T-cell (primary cell): Measurements from ENCODE around the gene TSC22D3. TPM values are rescaled to one million over a fixed set of nuclear protein-coding genes. Genes with fewer than 3 reads are reported as not detected.
A peak's percentile ranks its signal among the peaks of the same experiment; 100 is the strongest.

ENCODE experiments used
- ATAC-seq, 4 experiments: fragments of 200-7000 bp in 3 of 4; fragments of 150-1000 bp in 1 of 4; cut with Tn5 transposase; replicated peaks in 1 of 4; 1 replicate in 3 of 4; 2 replicates in 1 of 4; pipeline ENCODE4 v1.10.0; 2021; ENCODE audit warnings: moderate library complexity in 3 of 4, mild to moderate bottlenecking in 2 of 4, moderate number of reproducible peaks in 1 of 4
- CTCF ChIA-PET, 2 donors: fragments of 300-600 bp; sonication (Branson Sonifier 250); formaldehyde crosslinking; loops; one replicate each; lab custom pipeline; 2022; ENCODE audit warnings: antibody characterized with exemption in 2 of 2; lab: Charles Lee
- POLR2A ChIA-PET, 2 donors: fragments of 300-600 bp; sonication (Branson Sonifier 250); formaldehyde crosslinking; loops; one replicate each; lab custom pipeline; 2022; ENCODE audit warnings: antibody characterized with exemption in 2 of 2; lab: Charles Lee
- DNase-seq, 35 experiments: peaks; one replicate each; pipeline versions ENCODE4 v3.0.0 to v3.0.0-alpha.2; 2013 to 2023
- H3K27ac ChIP-seq: one replicate; pipeline ENCODE4 v1.5.1; 2013; ENCODE audit warnings: low read length
- H3K27me3 ChIP-seq, 2 experiments: replicated peaks in 1 of 2; 1 replicate in 1 of 2; 2 replicates in 1 of 2; pipeline versions ENCODE4 v1.6.1 to v1.7.0; 2013; ENCODE audit warnings: low read length in 1 of 2, mixed read lengths in 1 of 2; ENCODE audit not compliant: control insufficient read depth in 2 of 2, insufficient read depth in 2 of 2; ENCODE audit errors: extremely low read depth in 1 of 2
- H3K36me3 ChIP-seq, 2 donors: 1 replicate in 1 of 2; 2 replicates in 1 of 2; pipeline versions ENCODE4 v1.6.1 to v1.7.0; 2013; ENCODE audit warnings: low read length in 1 of 2; ENCODE audit not compliant: control insufficient read depth in 2 of 2, insufficient read depth in 1 of 2; ENCODE audit errors: extremely low read depth in 1 of 2
- H3K4me1 ChIP-seq, 2 experiments: 1 replicate in 1 of 2; 2 replicates in 1 of 2; pipeline versions ENCODE4 v1.6.1 to v1.7.0; 2013; ENCODE audit warnings: low read length in 2 of 2, mixed read lengths in 1 of 2; ENCODE audit not compliant: insufficient read depth in 2 of 2, control insufficient read depth in 1 of 2; ENCODE audit errors: extremely low read depth in 1 of 2
- H3K4me3 ChIP-seq, 2 donors: 1 replicate in 1 of 2; 2 replicates in 1 of 2; pipeline versions ENCODE4 v1.5.1 to v1.7.0; 2013; ENCODE audit warnings: mild to moderate bottlenecking in 2 of 2, low read length in 1 of 2, moderate library complexity in 1 of 2; ENCODE audit not compliant: control insufficient read depth in 1 of 2; ENCODE audit errors: extremely low read depth in 1 of 2
- H3K9me3 ChIP-seq: 2 replicates; pipeline ENCODE4 v1.7.0; 2013
- H3K27ac Mint-ChIP-seq, 2 donors: one replicate each; pipeline ENCODE4 v1.8.0; 2020 to 2021; ENCODE audit warnings: mild to moderate bottlenecking in 2 of 2, mixed read lengths in 2 of 2
- H3K27me3 Mint-ChIP-seq, 2 donors: one replicate each; pipeline ENCODE4 v1.8.0; 2021 to 2022; ENCODE audit warnings: mixed read lengths in 2 of 2
- H3K36me3 Mint-ChIP-seq: one replicate; pipeline ENCODE4 v1.8.0; 2021; ENCODE audit warnings: mixed read lengths
- H3K4me1 Mint-ChIP-seq, 3 donors: one replicate each; pipeline ENCODE4 v1.8.0; 2020 to 2022; ENCODE audit warnings: mixed read lengths in 3 of 3, mild to moderate bottlenecking in 1 of 3
- H3K4me3 Mint-ChIP-seq, 3 donors: one replicate each; pipeline ENCODE4 v1.8.0; 2020 to 2022; ENCODE audit warnings: mild to moderate bottlenecking in 3 of 3, mixed read lengths in 3 of 3, moderate library complexity in 3 of 3
- H3K9me3 Mint-ChIP-seq, 3 donors: one replicate each; pipeline ENCODE4 v1.8.0; 2020 to 2022; ENCODE audit warnings: mixed read lengths in 3 of 3
- WGBS: methylation state at CpG from one replicate; pipeline ENCODE4 v1.1.5; 2013; ENCODE audit warnings: missing lambda C conversion rate; ENCODE audit not compliant: insufficient coverage; 5-methylcytosine and 5-hydroxymethylcytosine counted together
- total RNA-seq, 35 experiments: library from RNA in 6 of 35; stranded (reverse) in 6 of 35; fragments of 120-200 nt in 1 of 35; gene quantifications; one replicate each; pipeline versions ENCODE4 v1.2.1 to v1.2.4 and lab custom pipeline; 2013 to 2026

TSC22D3 gene
- total RNA-seq, 5 donors from 2014 or later (not counting 1 experiment from before 2014, with no cell fraction given): 202 to 2,593 (median 248) TPM

GRCh38 chrX:107725761-107726555, 49.6 kb downstream of the TSC22D3 start:
- CTCF ChIA-PET: no interaction called here
- POLR2A ChIA-PET: interaction anchor here (0.6 to 1.3 kb wide), 2 partner anchors 8 to 65 kb away, joined by 3 to 4 read pairs; no protein-coding TSS in a partner anchor
- Mint-ChIP-seq H3K27me3 (peaks cover 0 to 5% of the 10 kb centered on the region in 2 donors), H3K4me3 (no peak overlapping the region), H3K27ac (no peak overlapping the region), H3K4me1 (peaks cover 0 to 10% (median 4%) of the 10 kb centered on the region in 3 donors), H3K9me3 (no peaks in the 10 kb centered on the region), H3K36me3 (no peaks in the 10 kb centered on the region)
- Histone ChIP-seq H3K4me1 (no peaks in the 10 kb centered on the region), H3K4me3 (no peak overlapping the region), H3K36me3 (no peaks in the 10 kb centered on the region), H3K27me3 (no peaks in the 10 kb centered on the region), H3K9me3 (no peaks in the 10 kb centered on the region), H3K27ac (no peak overlapping the region)
- ATAC-seq (no peak), DNase-seq (no peak)
- WGBS: no CpG with 5 or more reads among the region's 9 CpGs

DNA sequence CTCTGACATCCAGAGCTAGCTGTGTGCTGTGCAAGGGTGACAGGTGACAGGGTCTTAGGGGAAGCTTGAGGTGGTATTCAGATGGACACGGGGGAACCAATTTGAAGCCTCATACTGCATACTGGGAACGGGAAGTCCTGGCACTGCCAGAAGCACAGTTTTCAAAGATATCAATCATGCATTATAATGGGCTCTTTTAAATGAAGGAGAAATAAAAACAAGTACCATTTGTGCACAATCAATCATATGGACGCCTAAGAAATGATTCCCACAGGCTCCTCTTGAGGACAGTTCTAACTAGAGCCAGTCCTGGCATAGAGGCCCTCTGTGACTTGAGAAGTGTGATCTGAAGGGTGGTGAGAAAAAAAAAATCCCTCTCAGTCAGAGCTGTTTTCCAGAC, 50.9 kb downstream of the TSC22D3 start:
- Mint-ChIP-seq H3K27me3 (peaks cover 0 to 5% of the 10 kb centered on the region in 2 donors), H3K4me3 (no peak overlapping the region), H3K27ac (no peak overlapping the region), H3K36me3 (no peaks in the 10 kb centered on the region), H3K9me3 (no peaks in the 10 kb centered on the region), H3K4me1 (peaks cover 0 to 10% (median 4%) of the 10 kb centered on the region in 3 donors)
- no peaks in the 10 kb centered on the region for H3K4me1 ChIP-seq
- ChIA-PET POLR2A (no interaction called here), CTCF (no interaction called here)
- peaks cover 0 to 2% of the 10 kb centered on the region in 2 donors for H3K36me3 ChIP-seq
- no CpG with 5 or more reads among the region's 3 CpGs for WGBS
- H3K4me3 ChIP-seq: no peak overlapping the region
- no peak overlapping the region for H3K27ac ChIP-seq
- ATAC-seq (no peak), DNase-seq (no peak)
- H3K9me3 ChIP-seq: no peaks in the 10 kb centered on the region
- no peaks in the 10 kb centered on the region for H3K27me3 ChIP-seq

GRCh38 chrX:107723511-107723910, 52.1 kb downstream of the TSC22D3 start:
- ATAC-seq (no peak), DNase-seq (no peak)
- Mint-ChIP-seq H3K27ac (no peak overlapping the region), H3K4me3 (no peak overlapping the region), H3K27me3 (peaks cover 0 to 8% of the 10 kb centered on the region in 2 donors), H3K4me1 (peaks cover 1 to 10% (median 4%) of the 10 kb centered on the region in 3 donors), H3K36me3 (no peaks in the 10 kb centered on the region), H3K9me3 (no peaks in the 10 kb centered on the region)
- ChIA-PET POLR2A (no interaction called here), CTCF (interaction anchor here in 1 of 2 donors (0.6 kb wide), 1 partner anchor 12 kb away, joined by 4 read pairs; no protein-coding TSS in a partner anchor)
- H3K4me3 ChIP-seq: no peak overlapping the region
- peaks cover 0 to 2% of the 10 kb centered on the region in 2 donors for H3K36me3 ChIP-seq
- H3K4me1 ChIP-seq: no peaks in the 10 kb centered on the region
- no peak overlapping the region for H3K27ac ChIP-seq
- WGBS: 75% methylated on average over 2 of the region's 4 CpGs
- no peaks in the 10 kb centered on the region for H3K27me3 ChIP-seq
- no peaks in the 10 kb centered on the region for H3K9me3 ChIP-seq

DNA sequence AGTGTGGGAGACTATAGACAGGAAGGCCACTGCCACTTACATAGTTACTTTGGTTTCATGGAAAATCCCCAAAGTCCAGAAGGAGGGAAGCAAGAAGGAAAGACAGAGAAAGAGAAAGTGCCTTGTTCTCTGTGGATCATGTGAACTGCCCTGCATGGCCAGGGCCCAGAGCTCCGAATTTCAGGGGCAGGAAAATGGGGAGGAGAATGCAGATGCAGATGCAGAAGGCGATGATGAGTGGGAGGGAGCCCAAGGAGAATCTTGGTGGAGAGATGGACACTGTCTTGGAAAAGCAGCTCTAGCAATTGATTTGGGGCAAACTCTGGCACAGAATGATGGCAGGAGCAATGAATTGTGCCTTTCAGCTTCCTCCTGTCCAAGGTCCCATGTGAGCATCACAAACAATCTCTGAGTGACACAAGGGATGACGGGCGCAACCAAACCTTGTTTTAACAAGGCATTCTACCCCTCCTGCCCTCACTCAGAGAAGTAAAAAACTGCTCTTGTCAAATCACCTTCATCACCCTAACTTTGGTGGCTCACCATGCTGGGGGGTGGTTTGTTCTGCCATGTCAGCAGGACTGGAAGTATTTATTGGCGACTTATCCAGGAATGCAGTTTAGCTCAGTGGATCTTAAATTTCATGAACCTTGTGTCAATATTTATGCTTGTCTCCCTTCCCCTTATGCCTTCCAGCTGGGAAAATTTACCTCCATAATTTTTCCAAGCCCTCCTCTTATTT, 53.5 kb downstream of the TSC22D3 start:
- Mint-ChIP-seq H3K4me3 (peak overlapping the region in 1 of 3 donors; percentile 13), H3K4me1 (peaks cover 15 to 23% (median 17%) of the 10 kb centered on the region in 3 donors), H3K9me3 (no peaks in the 10 kb centered on the region), H3K27me3 (peaks cover 0 to 13% of the 10 kb centered on the region in 2 donors), H3K36me3 (no peaks in the 10 kb centered on the region), H3K27ac (peak overlapping the region in 1 of 2 donors; percentile 3)
- Histone ChIP-seq H3K27ac (no peak overlapping the region), H3K36me3 (peaks cover 0 to 2% of the 10 kb centered on the region in 2 donors), H3K4me3 (no peak overlapping the region), H3K9me3 (no peaks in the 10 kb centered on the region), H3K27me3 (no peaks in the 10 kb centered on the region), H3K4me1 (peaks cover 6 to 13% of the 10 kb centered on the region in 2 experiments)
- ATAC-seq (no peak), DNase-seq (no peak)
- 80% methylated on average over 2 of the region's 5 CpGs for WGBS
- CTCF ChIA-PET: interaction anchor here in 1 of 2 donors (0.6 kb wide), 1 partner anchor 13 kb away, joined by 3 read pairs; no protein-coding TSS in a partner anchor
- POLR2A ChIA-PET: no interaction called here

DNA sequence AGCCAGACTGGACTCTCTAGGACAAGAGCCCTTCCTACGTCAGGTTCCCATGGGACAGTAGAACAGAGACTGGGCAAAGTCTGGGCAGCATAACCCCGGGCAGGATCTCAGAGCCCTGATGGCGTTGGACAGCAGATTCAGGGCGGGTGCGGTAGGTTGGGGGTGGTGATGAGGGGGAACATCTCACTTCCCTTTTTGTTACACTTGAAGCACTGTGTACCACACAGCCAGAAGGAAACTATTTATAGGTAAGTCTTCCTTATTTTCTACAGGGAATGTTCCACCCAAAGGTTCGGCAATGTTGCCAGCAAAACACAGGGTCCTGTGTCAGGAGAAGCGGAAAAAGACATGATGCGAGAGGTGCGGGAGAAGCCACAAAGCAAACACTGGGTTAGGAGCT, 54.3 kb downstream of the TSC22D3 start:
- H3K36me3 ChIP-seq: peaks cover 0 to 2% of the 10 kb centered on the region in 2 donors
- H3K4me3 Mint-ChIP-seq: no peak overlapping the region
- H3K27me3 ChIP-seq: no peaks in the 10 kb centered on the region
- peaks cover 6 to 14% of the 10 kb centered on the region in 2 experiments for H3K4me1 ChIP-seq
- peak in 1 of 35 experiments; percentile 16 for DNase-seq
- no peak overlapping the region for H3K27ac ChIP-seq
- POLR2A ChIA-PET: no interaction called here
- H3K27ac Mint-ChIP-seq: no peak overlapping the region
- WGBS: no CpG with 5 or more reads among the region's 9 CpGs
- no peaks in the 10 kb centered on the region for H3K9me3 Mint-ChIP-seq
- ATAC-seq: no peak
- H3K36me3 Mint-ChIP-seq: no peaks in the 10 kb centered on the region
- H3K4me3 ChIP-seq: no peak overlapping the region
- H3K4me1 Mint-ChIP-seq: peaks cover 17 to 26% (median 20%) of the 10 kb centered on the region in 3 donors
- peaks cover 0 to 13% of the 10 kb centered on the region in 2 donors for H3K27me3 Mint-ChIP-seq
- no peaks in the 10 kb centered on the region for H3K9me3 ChIP-seq
- CTCF ChIA-PET: interaction anchor here in 1 of 2 donors (0.6 kb wide), 1 partner anchor 13 kb away, joined by 3 read pairs; no protein-coding TSS in a partner anchor

DNA sequence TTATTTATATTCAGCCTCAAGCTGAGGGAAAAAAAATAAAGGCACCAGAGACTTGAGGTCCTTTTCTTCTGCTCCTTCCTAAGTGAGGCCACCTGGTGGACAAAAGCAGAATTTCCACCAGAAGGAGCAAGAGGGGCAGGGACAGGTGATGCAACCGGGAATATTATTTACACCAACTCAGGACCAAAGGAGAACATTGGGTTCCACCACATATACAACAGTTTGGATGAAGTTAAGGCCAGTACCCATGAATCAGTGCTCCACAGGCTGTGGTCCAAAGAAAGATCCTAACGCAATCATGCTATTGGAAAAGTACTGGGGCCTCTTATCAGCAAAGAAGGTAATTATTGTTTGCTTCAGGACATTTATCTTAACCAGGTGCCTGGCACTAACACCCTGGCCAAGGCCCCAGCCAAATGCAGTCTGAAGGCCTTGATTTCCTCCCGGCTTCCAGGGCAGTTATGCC, 57.4 kb downstream of the TSC22D3 start:
- Mint-ChIP-seq H3K27me3 (peaks cover 0 to 8% of the 10 kb centered on the region in 2 donors), H3K4me1 (peaks cover 39 to 48% (median 46%) of the 10 kb centered on the region in 3 donors), H3K36me3 (peaks cover 26% of the 10 kb centered on the region), H3K27ac (peak overlapping the region; percentile 94 to 100), H3K4me3 (peak overlapping the region; percentile 89 to 96 (median 95)), H3K9me3 (no peaks in the 10 kb centered on the region)
- no CpG with 5 or more reads among the region's 3 CpGs for WGBS
- no peaks in the 10 kb centered on the region for H3K27me3 ChIP-seq
- no peak for ATAC-seq
- H3K9me3 ChIP-seq: no peaks in the 10 kb centered on the region
- H3K4me1 ChIP-seq: peaks cover 8 to 39% of the 10 kb centered on the region in 2 experiments
- peak in 31 of 35 experiments; percentile 39 to 82 (median 60) for DNase-seq
- H3K4me3 ChIP-seq: peak overlapping the region in 1 of 2 donors; percentile 2
- peaks cover 6 to 29% of the 10 kb centered on the region in 2 donors for H3K36me3 ChIP-seq
- H3K27ac ChIP-seq: peak overlapping the region; percentile 99
- ChIA-PET POLR2A (interaction anchor here (1.0 to 11.8 kb wide), 7 partner anchors 9 to 58 kb away, joined by 3 to 572 read pairs (median 18); partner anchors contain the start of genes NCBP2L (in 1 of the 2) and TSC22D3 (in 1 of the 2)), CTCF (interaction anchor here (0.6 to 5.6 kb wide), 16 partner anchors 10 to 65 kb away, joined by 3 to 99 read pairs (median 4); partner anchors contain the start of genes NCBP2L (in 1 of the 2) and TSC22D3 (in 1 of the 2))
